HG03175 (cell line): ENCODE results near the gene MSH2.
"Not testable (repeated sequence)": the region's sequence is repeated elsewhere in the genome, so short reads cannot be mapped to it uniquely, and the experiment has no call there.

Source experiments
- ATAC-seq: cut with Tn5 transposase; IDR thresholded peaks from one replicate; pipeline ENCODE4 v1.9.1; 2021; ENCODE audit warnings: mild to moderate bottlenecking, moderate library complexity; ENCODE audit not compliant: unreplicated experiment

Gene MSH2

GRCh38 chr2:47406649-47407330 lies 3.8 kb downstream of the MSH2 start:
- ATAC-seq = not testable (repeated sequence)

- not testable (repeated sequence) for ATAC-seq
Observed at GRCh38 chr2:47407976-47408375, 5.0 kb downstream of the MSH2 start.

- ATAC-seq = no peak
Observed at GRCh38 chr2:47414682-47415458, 11.9 kb downstream of the MSH2 start.

- ATAC-seq = no peak
Observed at GRCh38 chr2:47420214-47420613, 17.3 kb downstream of the MSH2 start.

GRCh38 chr2:47420683-47421082 lies 17.7 kb downstream of the MSH2 start:
- ATAC-seq = not testable (repeated sequence)

- no peak for ATAC-seq
Observed at GRCh38 chr2:47422016-47422415, 19.1 kb downstream of the MSH2 start.

DNA sequence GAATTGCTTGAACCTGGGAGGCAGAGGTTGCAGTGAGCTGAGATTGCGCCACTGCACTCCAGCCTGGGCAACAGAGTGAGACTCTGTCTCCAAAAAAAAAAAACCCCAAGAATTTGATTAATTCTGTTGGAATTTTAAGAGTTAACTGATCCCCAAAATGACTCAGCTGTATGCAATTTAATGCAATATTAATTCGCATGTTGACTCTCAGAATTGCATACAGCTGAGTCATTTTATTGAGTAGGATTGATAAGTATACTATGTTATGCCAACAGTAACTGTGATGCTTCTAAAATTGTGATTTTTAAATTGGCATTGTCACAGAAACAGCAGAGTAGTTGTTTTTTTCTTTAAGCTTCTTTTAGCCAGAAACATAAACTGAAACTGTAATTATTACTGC lies 19.6 kb downstream of the MSH2 start:
- no peak for ATAC-seq

DNA sequence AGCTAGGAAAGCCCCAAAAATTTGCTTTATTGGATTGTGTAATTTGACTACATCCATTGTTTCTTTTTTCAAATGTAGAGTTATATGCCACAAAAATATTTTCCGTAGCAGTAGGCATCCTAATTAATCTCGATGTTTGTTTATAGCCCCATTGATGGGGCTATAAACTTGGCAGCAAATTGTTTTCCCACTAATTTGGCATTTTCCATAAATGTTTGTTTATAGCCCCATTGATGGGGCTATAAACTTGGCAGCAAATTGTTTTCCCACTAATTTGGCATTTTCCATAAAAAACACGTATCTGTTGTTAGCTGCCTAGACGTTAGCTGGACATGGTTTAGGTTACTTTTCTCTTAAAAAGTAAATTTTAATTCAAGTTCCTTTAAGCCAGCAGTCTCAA lies 23.8 kb downstream of the MSH2 start:
- no peak for ATAC-seq

DNA sequence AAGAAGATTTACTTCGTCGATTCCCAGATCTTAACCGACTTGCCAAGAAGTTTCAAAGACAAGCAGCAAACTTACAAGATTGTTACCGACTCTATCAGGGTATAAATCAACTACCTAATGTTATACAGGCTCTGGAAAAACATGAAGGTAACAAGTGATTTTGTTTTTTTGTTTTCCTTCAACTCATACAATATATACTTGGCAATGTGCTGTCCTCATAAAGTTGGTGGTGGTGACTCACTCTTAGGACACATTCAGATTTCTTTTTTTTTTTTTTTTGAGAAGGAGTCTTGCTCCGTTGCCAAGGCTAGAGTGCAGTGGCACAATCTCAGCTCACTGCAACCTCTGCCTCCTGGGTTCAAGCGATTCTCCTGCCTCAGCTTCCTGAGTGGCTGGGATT lies 26.8 kb downstream of the MSH2 start:
- no peak for ATAC-seq

GRCh38 chr2:47433006-47433405 lies 30.1 kb downstream of the MSH2 start:
- ATAC-seq = not testable (repeated sequence)

GRCh38 chr2:47433445-47433844 lies 30.5 kb downstream of the MSH2 start:
- ATAC-seq = not testable (repeated sequence)

- no peak for ATAC-seq
Observed at GRCh38 chr2:47437287-47437686, 34.3 kb downstream of the MSH2 start.

- no peak for ATAC-seq
Observed at GRCh38 chr2:47438106-47438505, 35.1 kb downstream of the MSH2 start.

DNA sequence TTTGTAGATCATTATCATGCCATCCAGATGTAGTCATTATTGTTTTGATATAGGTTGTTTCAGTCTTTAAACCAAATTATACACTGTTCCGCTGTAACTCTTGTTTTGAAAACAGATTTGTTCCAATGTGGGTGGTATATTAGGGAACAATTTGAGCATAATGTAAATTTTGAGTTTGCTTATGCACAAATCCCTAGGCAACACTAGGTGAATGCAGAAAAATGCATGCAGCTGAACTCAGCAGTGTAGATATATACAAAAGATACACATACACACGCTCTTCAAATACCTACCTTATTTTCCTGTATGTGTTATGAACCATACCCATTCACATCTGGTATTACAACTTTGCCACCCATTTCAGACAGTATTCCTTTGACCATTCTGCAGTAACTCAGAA lies 35.8 kb downstream of the MSH2 start:
- ATAC-seq = no peak

DNA sequence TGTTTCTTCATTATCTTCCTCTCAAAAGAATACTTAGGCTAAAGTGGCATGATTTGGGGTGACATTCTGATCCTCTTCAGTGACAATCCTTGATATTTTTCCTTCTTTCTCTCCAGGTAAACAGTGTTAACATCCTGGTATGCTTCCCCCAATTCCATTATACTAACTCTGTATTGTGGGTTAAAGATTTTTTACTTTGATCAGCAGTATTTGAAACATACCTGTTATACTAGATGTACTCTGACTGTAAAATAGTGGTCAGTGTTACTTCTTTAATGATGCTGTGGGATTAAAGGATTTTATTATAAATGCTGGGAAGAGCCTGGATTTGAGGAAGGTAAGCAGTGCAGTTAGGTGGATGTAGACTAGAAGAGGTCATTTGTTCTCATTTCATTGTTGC lies 48.8 kb downstream of the MSH2 start:
- no peak for ATAC-seq

DNA sequence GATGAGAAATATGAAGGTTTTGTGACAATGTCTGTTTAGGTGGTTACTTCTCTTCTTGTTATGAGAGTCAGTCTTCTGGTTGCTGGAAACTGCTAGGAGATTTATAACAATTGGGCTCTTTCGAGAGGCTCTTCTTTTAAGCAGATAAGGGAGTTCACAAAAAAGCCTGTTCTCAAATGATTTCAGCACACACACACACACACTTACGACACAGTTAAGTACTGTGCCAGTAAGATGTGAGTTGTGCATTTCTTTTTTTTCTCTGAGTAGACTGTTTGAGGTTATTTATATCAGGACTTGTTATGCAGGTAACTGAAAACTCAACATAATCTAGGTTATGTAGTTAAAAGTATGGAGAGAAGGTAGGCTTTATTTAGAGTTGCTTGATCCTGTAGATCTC lies 49.8 kb downstream of the MSH2 start:
- ATAC-seq = no peak

GRCh38 chr2:47454818-47455217 lies 51.9 kb downstream of the MSH2 start:
- not testable (repeated sequence) for ATAC-seq

GRCh38 chr2:47455411-47455810 lies 52.5 kb downstream of the MSH2 start:
- no peak for ATAC-seq

DNA sequence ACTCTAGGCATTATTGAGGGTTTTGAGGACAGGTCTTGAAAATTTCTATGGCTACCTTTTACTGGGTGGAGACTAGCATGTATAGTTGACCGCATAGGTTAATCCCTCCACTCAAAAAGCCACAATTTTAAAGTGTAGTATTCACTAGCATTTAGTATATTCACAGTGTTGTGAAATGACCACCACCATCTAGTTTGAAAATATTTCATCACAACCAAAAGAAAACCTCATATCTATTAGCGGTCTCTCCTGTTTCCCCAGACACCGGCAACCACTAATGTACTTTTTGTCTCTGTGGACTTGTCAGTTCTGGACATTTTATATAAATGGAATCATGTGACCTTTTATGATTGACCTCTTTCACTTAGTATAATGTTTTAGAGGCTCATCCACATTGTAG lies 53.9 kb downstream of the MSH2 start:
- ATAC-seq = no peak

- no peak for ATAC-seq
Observed at GRCh38 chr2:47457268-47457667, 54.3 kb downstream of the MSH2 start.

GRCh38 chr2:47459021-47459420 lies 56.1 kb downstream of the MSH2 start:
- ATAC-seq = no peak

GRCh38 chr2:47460766-47461165 lies 57.8 kb downstream of the MSH2 start:
- no peak for ATAC-seq
